Cardiac muscle cell (in vitro differentiated cells and primary cell): ENCODE data around the gene RBBP7. TPM values are rescaled to one million over a fixed set of nuclear protein-coding genes. Genes with fewer than 3 reads are reported as not detected.

Experiments used
- DNase-seq, 2 donors: peaks; one replicate each; pipeline versions ENCODE4 v3.0.0 to v3.0.0-alpha.2; 2010 to 2017; ENCODE audit warnings: low read depth in 1 of 2, low spot score in 1 of 2
- H3K27ac ChIP-seq: fragments of 200-600 bp; sonication (generic); 2 replicates; pipeline ENCODE4 v1.5.1; 2016
- H3K27me3 ChIP-seq: fragments of 200-600 bp; sonication (generic); 2 replicates; pipeline ENCODE4 v1.6.0; 2016; ENCODE audit warnings: control low read depth
- H3K36me3 ChIP-seq: fragments of 200-600 bp; sonication (generic); 2 replicates; pipeline ENCODE4 v1.5.1; 2016; ENCODE audit warnings: control low read depth
- H3K4me1 ChIP-seq: fragments of 200-600 bp; sonication (generic); 2 replicates; pipeline ENCODE4 v1.8.1; 2017; ENCODE audit warnings: low read depth, mild to moderate bottlenecking, mixed run types
- H3K4me3 ChIP-seq: fragments of 200-600 bp; sonication (generic); 2 replicates; pipeline ENCODE4 v1.5.1; 2016; ENCODE audit warnings: mild to moderate bottlenecking
- H3K9me3 ChIP-seq: fragments of 200-600 bp; sonication (generic); 2 replicates; pipeline ENCODE4 v1.5.1; 2017; ENCODE audit warnings: low read depth, mild to moderate bottlenecking, control low read depth
- CTCF ChIP-seq: IDR thresholded peaks from 2 replicates; pipeline ENCODE4 v1.5.1; 2012; ENCODE audit warnings: low read depth, mild to moderate bottlenecking, low read length
- polyA plus RNA-seq: library from polyadenylated mRNA; unstranded; fragments of >200 nt; fragmentation: Nextera tagmentation; extraction: Ambion mirVana; gene quantifications from 2 replicates; pipeline ENCODE4 v1.2.1, GENCODE V29; 2016
- total RNA-seq: library from RNA; depleted of rRNA; stranded (reverse); fragments of >200 nt; gene quantifications from 2 replicates; pipeline ENCODE4 v1.2.3, GENCODE V29; 2016

The RBBP7 gene
- total and polyA plus RNA-seq, 2 experiments from 2014 or later: 231 to 448 TPM

DNA sequence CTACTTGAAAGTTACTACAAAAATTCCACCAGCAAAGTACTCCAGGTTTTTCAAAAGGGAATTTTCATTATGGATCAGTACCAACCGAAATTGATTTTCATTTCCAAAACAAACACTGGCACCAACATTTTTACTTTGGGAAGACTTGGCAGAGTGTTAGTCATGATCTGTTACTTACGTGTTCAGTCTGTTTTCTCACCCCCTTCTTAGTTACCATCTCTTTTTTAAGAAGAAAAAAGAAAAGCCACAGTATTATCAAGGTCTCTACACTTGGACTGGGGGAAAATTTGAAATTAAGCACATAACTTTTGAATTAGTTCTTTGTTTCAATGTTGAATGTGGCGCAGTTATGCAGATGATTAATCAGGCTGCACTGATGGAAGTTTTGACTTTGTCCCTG, 27.5 kb downstream of the RBBP7 start:
- H3K36me3 ChIP-seq: peaks cover 48% of the 10 kb centered on the region
- H3K4me1 ChIP-seq: peaks cover 25% of the 10 kb centered on the region
- DNase-seq: no peak
- H3K27ac ChIP-seq: peak overlapping the region; percentile 90
- no peaks in the 10 kb centered on the region for H3K27me3 ChIP-seq
- H3K9me3 ChIP-seq: no peaks in the 10 kb centered on the region
- H3K4me3 ChIP-seq: no peak overlapping the region
- no peak for TF ChIP-seq CTCF

DNA sequence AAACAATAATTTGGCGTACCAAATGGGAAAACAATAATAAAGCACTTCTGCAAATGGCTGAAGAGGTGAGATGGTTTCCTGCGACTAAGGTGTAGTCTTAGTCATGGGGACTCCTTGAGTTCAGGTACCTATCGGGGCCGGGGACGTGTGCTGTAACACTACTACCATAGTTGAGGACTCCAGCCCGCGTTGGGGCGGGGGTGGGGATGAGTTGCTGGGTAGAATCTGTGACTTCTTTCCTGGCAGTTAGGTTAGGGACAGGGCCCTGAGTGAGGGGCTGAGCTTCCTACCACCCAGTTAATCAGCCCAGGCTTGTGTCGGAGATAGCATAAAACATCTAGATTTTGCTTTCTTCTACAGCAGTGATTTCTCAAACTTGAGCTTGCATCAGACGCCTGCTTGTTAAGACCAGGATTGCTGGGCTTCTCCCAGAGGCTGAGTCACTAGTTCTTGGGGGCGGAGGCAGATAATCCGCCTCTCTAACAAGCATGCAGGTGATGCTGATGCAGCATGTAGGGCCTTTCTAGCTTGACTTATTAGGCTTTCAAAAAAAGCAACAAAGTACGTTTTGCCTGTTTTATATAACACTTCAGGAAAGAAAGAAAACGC, 30.2 kb downstream of the RBBP7 start:
- DNase-seq: peak; percentile 17 to 85
- Histone ChIP-seq H3K27ac (peak overlapping the region; percentile 90), H3K27me3 (no peaks in the 10 kb centered on the region), H3K9me3 (no peaks in the 10 kb centered on the region), H3K4me1 (peaks cover 27% of the 10 kb centered on the region), H3K36me3 (peaks cover 22% of the 10 kb centered on the region), H3K4me3 (no peak overlapping the region)
- no peak for TF ChIP-seq CTCF

GRCh38 chrX:16839219-16839851, 30.8 kb downstream of the RBBP7 start:
- H3K4me1 ChIP-seq: peaks cover 27% of the 10 kb centered on the region
- H3K27me3 ChIP-seq: no peaks in the 10 kb centered on the region
- H3K4me3 ChIP-seq: no peak overlapping the region
- peaks cover 17% of the 10 kb centered on the region for H3K36me3 ChIP-seq
- DNase-seq: no peak
- H3K9me3 ChIP-seq: no peaks in the 10 kb centered on the region
- peak overlapping the region; percentile 90 for H3K27ac ChIP-seq
- no peak for TF ChIP-seq CTCF

DNA sequence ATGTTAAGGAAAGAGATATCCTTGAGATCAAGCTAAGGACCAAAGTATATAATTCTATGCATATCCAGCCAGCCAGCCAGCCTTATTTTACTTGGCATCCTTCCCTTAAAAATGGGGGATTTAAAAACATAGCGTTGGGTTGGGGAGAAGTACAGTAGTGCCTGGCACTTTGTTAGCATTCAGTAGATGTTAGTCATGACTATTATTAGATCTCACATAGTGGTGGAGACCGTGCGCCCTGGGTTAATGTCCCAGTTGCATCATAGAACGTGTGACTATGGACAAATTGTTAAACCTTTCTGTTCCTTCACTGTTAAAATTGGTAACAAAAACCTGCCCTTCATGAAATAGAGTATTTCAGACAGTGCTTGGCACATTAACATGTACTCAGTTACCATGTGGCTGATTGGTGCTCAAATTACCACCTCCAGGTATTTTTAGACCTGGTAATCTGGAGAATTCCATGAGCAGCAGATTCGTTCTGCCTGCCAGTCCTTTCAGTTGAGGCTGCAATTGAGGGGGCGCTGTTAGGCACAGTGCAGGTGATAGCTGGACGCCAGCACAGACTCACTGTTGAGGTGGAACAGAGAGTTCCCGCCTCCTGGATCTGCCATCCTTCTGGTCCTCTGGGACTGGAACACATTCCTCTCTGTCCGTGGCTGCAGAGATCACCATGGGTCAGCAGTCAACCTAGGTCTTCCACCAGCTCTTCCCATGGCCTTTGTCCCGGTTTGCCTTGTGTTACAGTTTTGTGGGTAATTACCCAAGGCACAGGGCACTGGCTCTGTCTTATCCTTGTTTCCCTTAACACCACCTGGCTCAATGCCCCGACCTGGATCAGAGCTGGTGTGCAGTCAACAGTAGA, 31.7 kb downstream of the RBBP7 start:
- Histone ChIP-seq H3K36me3 (peaks cover 17% of the 10 kb centered on the region), H3K27ac (peak overlapping the region; percentile 90), H3K4me3 (no peak overlapping the region), H3K9me3 (no peaks in the 10 kb centered on the region), H3K4me1 (peaks cover 27% of the 10 kb centered on the region), H3K27me3 (no peaks in the 10 kb centered on the region)
- TF ChIP-seq CTCF: no peak
- peak; percentile 66 to 83 for DNase-seq

DNA sequence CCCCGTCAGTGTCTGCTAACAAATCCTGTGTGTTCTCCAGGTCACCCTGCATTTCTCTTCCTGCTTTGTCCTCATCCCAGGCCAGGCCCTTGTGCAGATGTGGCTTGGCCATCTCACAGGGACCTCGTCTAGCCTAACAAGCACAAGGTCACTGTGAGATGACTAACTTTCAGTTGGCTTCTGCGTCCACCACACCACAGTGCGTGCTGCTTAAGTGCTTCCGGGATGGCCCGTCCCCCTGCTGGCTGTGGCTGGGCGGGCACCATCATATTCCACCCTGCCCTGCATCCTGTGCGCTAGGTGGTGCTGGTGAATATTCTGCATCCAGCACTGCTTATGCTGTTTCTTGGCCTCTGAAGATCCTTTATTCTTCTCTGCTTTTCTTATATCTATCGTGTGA, 33.8 kb downstream of the RBBP7 start:
- TF ChIP-seq CTCF: peak; percentile 41
- Histone ChIP-seq H3K4me3 (no peak overlapping the region), H3K27me3 (no peaks in the 10 kb centered on the region), H3K4me1 (peaks cover 33% of the 10 kb centered on the region), H3K27ac (peak overlapping the region; percentile 11), H3K36me3 (peaks cover 10% of the 10 kb centered on the region), H3K9me3 (no peaks in the 10 kb centered on the region)
- DNase-seq: peak in 1 of 2 donors; percentile 59
